Upper lobe of left lung (tissue), 6 donors: ENCODE data around the gene PPL. TPM values are rescaled to one million over a fixed set of nuclear protein-coding genes. Genes with fewer than 3 reads are reported as not detected.
A peak's percentile ranks its signal among the peaks of the same experiment; 100 is the strongest.

Source experiments
- ATAC-seq, 2 donors: fragments of 200-7000 bp; cut with Tn5 transposase; one replicate each; pipeline ENCODE4 v1.9.1; 2022; ENCODE audit warnings: mild to moderate bottlenecking in 2 of 2, moderate library complexity in 2 of 2; ENCODE audit not compliant: low FRiP score in 2 of 2
- DNase-seq, 2 donors: peaks; one replicate each; pipeline ENCODE4 v3.0.0-alpha.2; 2019 to 2020
- H3K27ac ChIP-seq, 4 donors: fragments of 200-600 bp; sonication (generic); one replicate each; pipeline ENCODE4 v1.5.1; 2016 to 2019
- H3K27me3 ChIP-seq, 4 donors: fragments of 200-600 bp; sonication (generic); one replicate each; pipeline ENCODE4 v1.5.1; 2017 to 2019
- H3K36me3 ChIP-seq, 4 donors: fragments of 200-600 bp; sonication (generic); one replicate each; pipeline ENCODE4 v1.5.1; 2016 to 2019
- H3K4me1 ChIP-seq, 4 donors: fragments of 200-600 bp; sonication (generic); one replicate each; pipeline ENCODE4 v1.5.1; 2018 to 2019
- H3K4me3 ChIP-seq, 4 donors: fragments of 200-600 bp; sonication (generic); one replicate each; pipeline ENCODE4 v1.5.1; 2017 to 2019; ENCODE audit warnings: mild to moderate bottlenecking in 2 of 4, moderate library complexity in 1 of 4
- H3K9me3 ChIP-seq, 4 donors: fragments of 200-600 bp; sonication (generic); one replicate each; pipeline ENCODE4 v1.5.1; 2018 to 2019
- CTCF ChIP-seq, 6 experiments: fragments of 450-650 bp in 4 of 6; fragments of 200-600 bp in 2 of 6; sonication (generic) in 2 of 6; IDR thresholded peaks; one replicate each; pipeline ENCODE4 v1.5.1; 2016 to 2019; ENCODE audit warnings: antibody characterized with exemption in 6 of 6
- EP300 ChIP-seq, 4 donors: sonication (generic); formaldehyde crosslinking; IDR thresholded peaks; one replicate each; pipeline ENCODE4 v1.5.1; 2017; ENCODE audit warnings: antibody characterized with exemption in 4 of 4, control low read depth in 2 of 4
- POLR2A ChIP-seq, 4 donors: fragments of 450-650 bp; IDR thresholded peaks; one replicate each; pipeline ENCODE4 v1.5.1; 2016 to 2017; ENCODE audit warnings: antibody characterized with exemption in 4 of 4, mild to moderate bottlenecking in 2 of 4
- POLR2AphosphoS5 ChIP-seq, 2 donors: sonication (generic); formaldehyde crosslinking; IDR thresholded peaks; one replicate each; pipeline ENCODE4 v1.5.1; 2017; ENCODE audit warnings: antibody characterized with exemption in 2 of 2
- WGBS, 2 donors: methylation state at CpG; one replicate each; pipeline ENCODE4 v1.1.5; 2017 to 2018; 5-methylcytosine and 5-hydroxymethylcytosine counted together
- total RNA-seq, 6 donors: library from RNA; depleted of rRNA in 4 of 6; stranded (reverse); fragments of >200 nt in 4 of 6; gene quantifications; one replicate each; pipeline versions ENCODE4 v1.1.0 to v1.2.1, GENCODE V29; 2016 to 2021
- donor health status: DM: no; HTN: no; CAD: no; lungs with moderate emphysema.
- donor health status: DM: no; HTN: yes; CAD: no; lungs with severe emphysema.

The PPL gene
- total RNA-seq, 6 donors from 2014 or later = 72.7 to 156 (median 132) TPM

GRCh38 chr16:4855371-4855770 is 81.6 kb downstream of the PPL start:
- DNase-seq (no peak), ATAC-seq (no peak)
- TF ChIP-seq POLR2A (IDR thresholded peaks at IDR 0.05) (no peak), CTCF (IDR thresholded peaks at IDR 0.05) (no peak), POLR2AphosphoS5 (IDR thresholded peaks at IDR 0.05) (no peak), EP300 (IDR thresholded peaks at IDR 0.05) (no peak)
- Histone ChIP-seq H3K27me3 (no peaks in the 10 kb centered on the region), H3K27ac (no peak overlapping the region), H3K4me1 (peaks cover 18 to 27% (median 22%) of the 10 kb centered on the region in 4 donors), H3K4me3 (no peak overlapping the region), H3K9me3 (no peaks in the 10 kb centered on the region), H3K36me3 (peaks cover 41 to 78% (median 53%) of the 10 kb centered on the region in 4 donors)
- WGBS, 2 donors = 94 to 96% methylated on average over 5 of the region's 5 CpGs

- no peak for ATAC-seq
- Histone ChIP-seq H3K4me3 (no peak overlapping the region), H3K36me3 (peaks cover 16 to 48% (median 27%) of the 10 kb centered on the region in 4 donors), H3K9me3 (no peaks in the 10 kb centered on the region), H3K27me3 (no peaks in the 10 kb centered on the region), H3K27ac (peak overlapping the region in 3 of 4 donors; percentile 7 to 74 (median 39)), H3K4me1 (peaks cover 34 to 46% (median 42%) of the 10 kb centered on the region in 4 donors)
- TF ChIP-seq EP300 (IDR thresholded peaks at IDR 0.05) (no peak), CTCF (IDR thresholded peaks at IDR 0.05) (no peak), POLR2A (IDR thresholded peaks at IDR 0.05) (no peak), POLR2AphosphoS5 (IDR thresholded peaks at IDR 0.05) (no peak)
- 67 to 75% methylated on average over 1 of the region's 1 CpG for WGBS, 2 donors
- DNase-seq = no peak
Measured at GRCh38 chr16:4852221-4852872, 84.6 kb downstream of the PPL start.

- DNase-seq (no peak), ATAC-seq (no peak)
- TF ChIP-seq POLR2AphosphoS5 (IDR thresholded peaks at IDR 0.05) = no peak
- TF ChIP-seq EP300 (IDR thresholded peaks at IDR 0.05) = no peak
- no peak for TF ChIP-seq CTCF (IDR thresholded peaks at IDR 0.05)
- no peak for TF ChIP-seq POLR2A (IDR thresholded peaks at IDR 0.05)
- Histone ChIP-seq H3K9me3 (no peaks in the 10 kb centered on the region), H3K27ac (peak overlapping the region in 1 of 4 donors; percentile 25), H3K4me1 (peaks cover 49 to 60% (median 55%) of the 10 kb centered on the region in 4 donors), H3K36me3 (peaks cover 8 to 27% (median 17%) of the 10 kb centered on the region in 4 donors), H3K4me3 (no peak overlapping the region), H3K27me3 (no peaks in the 10 kb centered on the region)
- 80 to 88% methylated on average over 3 of the region's 3 CpGs for WGBS, 2 donors
Measured at GRCh38 chr16:4850211-4850610, 86.7 kb downstream of the PPL start.

GRCh38 chr16:4847774-4848587 is 89.0 kb downstream of the PPL start:
- DNase-seq (peak; percentile 70 to 92), ATAC-seq (peak in 1 of 2 donors; percentile 41)
- H3K9me3 ChIP-seq = no peaks in the 10 kb centered on the region
- no peaks in the 10 kb centered on the region for H3K27me3 ChIP-seq
- H3K36me3 ChIP-seq = peaks cover 18 to 25% (median 22%) of the 10 kb centered on the region in 4 donors
- TF ChIP-seq CTCF (IDR thresholded peaks at IDR 0.05) (peak in 2 of 6 experiments; percentile 10 to 20), POLR2A (IDR thresholded peaks at IDR 0.05) (no peak), POLR2AphosphoS5 (IDR thresholded peaks at IDR 0.05) (no peak), EP300 (IDR thresholded peaks at IDR 0.05) (no peak)
- peak overlapping the region; percentile 94 to 99 (median 98) for H3K27ac ChIP-seq
- 0% methylated on average over 31 to 42 of the region's 83 CpGs for WGBS, 2 donors
- H3K4me3 ChIP-seq = peak overlapping the region; percentile 65 to 94 (median 86)
- H3K4me1 ChIP-seq = peaks cover 52 to 67% (median 57%) of the 10 kb centered on the region in 4 donors
